ENCODE measurements around the gene TNS1. TPM values are rescaled to one million over a fixed set of nuclear protein-coding genes. Genes with fewer than 3 reads are reported as not detected.

TNS1 gene
- total RNA-seq, 2 donors from 2014 or later: 3.3 to 4.2 TPM

DNA sequence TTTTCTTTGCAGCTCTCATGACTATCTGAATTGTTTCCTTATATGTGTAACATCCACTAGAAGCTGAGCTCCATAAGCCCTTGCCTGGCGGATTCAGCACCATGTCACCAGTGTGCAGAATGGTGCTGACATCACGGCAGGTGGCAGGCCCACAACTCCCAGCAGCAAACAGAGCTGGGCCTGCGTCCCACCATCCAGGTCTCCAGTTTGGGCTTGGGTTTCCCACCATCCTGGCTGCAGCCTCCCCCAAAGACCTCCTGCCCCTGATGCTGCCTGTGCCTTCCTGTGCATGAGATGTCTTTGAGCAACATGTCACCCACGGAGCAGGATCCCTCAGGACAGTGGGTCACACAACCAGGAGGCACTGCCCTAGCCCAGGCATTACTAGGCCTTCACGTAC, 113.1 kb downstream of the TNS1 start:
- Mint-ChIP-seq H3K4me3 (no peak overlapping the region), H3K27me3 (ENCODE audit: insufficient read depth) (no peaks in the 10 kb centered on the region), H3K9me3 (no peaks in the 10 kb centered on the region), H3K36me3 (ENCODE audit: low read depth) (no peaks in the 10 kb centered on the region), H3K27ac (no peak overlapping the region), H3K4me1 (peaks cover 2% of the 10 kb centered on the region)
- Histone ChIP-seq H3K4me1 (ENCODE audit: control insufficient read depth, insufficient read depth, low read length) (no peaks in the 10 kb centered on the region), H3K27me3 (ENCODE audit: control insufficient read depth, insufficient read depth, low read length, poor library complexity, severe bottlenecking) (no peaks in the 10 kb centered on the region), H3K9ac (ENCODE audit: extremely low read depth, low read length, poor library complexity, severe bottlenecking) (no peak overlapping the region), H3K4me3 (ENCODE audit: low read length) (no peak overlapping the region), H3K36me3 (ENCODE audit: control insufficient read depth, insufficient read depth, low read length) (no peaks in the 10 kb centered on the region), H3K27ac (ENCODE audit: low read depth, low read length) (no peak overlapping the region), H3K9me3 (ENCODE audit: control insufficient read depth, low read length) (no peaks in the 10 kb centered on the region)
- DNase-seq: no peak
- TF ChIP-seq, protein P1, sequence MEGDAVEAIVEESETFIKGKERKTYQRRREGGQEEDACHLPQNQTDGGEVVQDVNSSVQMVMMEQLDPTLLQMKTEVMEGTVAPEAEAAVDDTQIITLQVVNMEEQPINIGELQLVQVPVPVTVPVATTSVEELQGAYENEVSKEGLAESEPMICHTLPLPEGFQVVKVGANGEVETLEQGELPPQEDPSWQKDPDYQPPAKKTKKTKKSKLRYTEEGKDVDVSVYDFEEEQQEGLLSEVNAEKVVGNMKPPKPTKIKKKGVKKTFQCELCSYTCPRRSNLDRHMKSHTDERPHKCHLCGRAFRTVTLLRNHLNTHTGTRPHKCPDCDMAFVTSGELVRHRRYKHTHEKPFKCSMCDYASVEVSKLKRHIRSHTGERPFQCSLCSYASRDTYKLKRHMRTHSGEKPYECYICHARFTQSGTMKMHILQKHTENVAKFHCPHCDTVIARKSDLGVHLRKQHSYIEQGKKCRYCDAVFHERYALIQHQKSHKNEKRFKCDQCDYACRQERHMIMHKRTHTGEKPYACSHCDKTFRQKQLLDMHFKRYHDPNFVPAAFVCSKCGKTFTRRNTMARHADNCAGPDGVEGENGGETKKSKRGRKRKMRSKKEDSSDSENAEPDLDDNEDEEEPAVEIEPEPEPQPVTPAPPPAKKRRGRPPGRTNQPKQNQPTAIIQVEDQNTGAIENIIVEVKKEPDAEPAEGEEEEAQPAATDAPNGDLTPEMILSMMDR (conservative IDR thresholded peaks at IDR 0.05): no peak
- WGBS, 2 experiments (ENCODE audit: insufficient coverage in 1 of 2, insufficient read length in 1 of 2): 82 to 88% methylated on average over 2 to 5 of the region's 5 CpGs

DNA sequence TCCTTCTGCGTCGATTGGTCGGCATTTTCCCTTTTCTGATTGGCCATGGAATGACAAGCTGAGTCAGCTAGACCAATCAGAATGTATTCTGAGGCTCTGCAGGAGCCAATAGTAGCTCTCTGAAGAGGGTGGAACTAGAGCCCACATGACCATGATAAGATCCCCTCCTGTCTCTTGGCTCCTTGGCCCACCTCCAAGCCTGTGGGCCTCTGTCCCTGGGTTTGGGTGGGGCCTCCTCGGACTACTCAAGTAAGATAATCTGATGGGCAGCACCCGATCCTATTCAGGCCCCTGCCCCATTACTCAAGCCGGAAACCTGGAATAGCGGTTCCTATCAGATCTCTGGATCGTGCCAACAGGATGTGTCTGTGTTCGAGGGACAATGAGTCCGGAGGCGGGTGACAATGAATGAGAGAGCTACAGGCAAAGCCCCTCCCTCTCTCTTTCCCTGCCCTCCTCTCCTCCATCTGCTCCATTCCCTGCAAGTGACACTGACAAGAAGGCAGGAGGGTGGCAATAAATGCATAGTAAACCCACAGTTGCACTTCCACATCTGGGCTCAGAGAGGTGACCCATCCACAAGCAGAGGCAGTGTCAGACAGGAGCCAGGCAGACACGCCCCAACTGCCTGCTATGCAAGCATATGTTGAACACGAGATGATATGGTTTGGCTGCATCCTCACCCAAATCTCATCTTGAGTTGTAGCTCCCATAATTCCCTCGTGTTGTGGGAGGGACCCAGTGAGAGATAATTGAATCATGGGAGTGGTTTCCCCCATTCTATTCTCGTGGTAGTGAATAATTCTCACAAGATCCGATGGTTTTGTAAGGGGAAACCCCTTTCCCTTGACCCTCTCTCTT, 114.7 kb downstream of the TNS1 start:
- 88 to 89% methylated on average over 14 to 16 of the region's 16 CpGs for WGBS, 2 experiments (ENCODE audit: insufficient coverage in 1 of 2, insufficient read length in 1 of 2)
- H3K36me3 ChIP-seq (ENCODE audit: control insufficient read depth, insufficient read depth, low read length): no peaks in the 10 kb centered on the region

DNA sequence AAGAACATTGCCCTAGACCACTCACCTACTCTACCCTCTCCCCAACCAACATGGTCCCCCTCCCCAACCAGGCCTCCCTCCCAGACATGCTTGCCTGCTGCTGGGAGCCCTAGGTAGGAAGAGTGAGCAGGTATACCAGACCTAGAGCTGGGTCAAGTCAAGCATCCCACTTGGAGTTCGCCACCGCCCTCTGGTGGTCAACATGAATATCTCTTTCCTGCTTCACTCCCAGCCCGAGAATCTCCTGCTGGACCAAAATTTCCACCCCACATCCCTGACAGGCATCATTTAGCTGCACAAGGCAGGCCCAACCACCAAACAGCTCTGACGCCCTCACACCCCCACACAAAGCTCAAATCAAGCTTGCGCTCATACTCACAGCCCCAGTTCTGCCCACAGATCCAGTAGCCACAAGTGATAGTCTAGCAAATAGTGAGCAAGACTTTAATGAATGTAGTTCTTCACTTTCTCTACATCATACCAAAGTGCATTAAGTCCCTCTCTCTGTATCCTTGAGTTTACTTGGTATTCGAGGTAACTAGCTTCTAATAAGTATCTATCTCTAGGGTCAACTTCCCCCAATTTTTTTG, 116.0 kb downstream of the TNS1 start:
- WGBS, 2 experiments (ENCODE audit: insufficient coverage in 1 of 2, insufficient read length in 1 of 2): 17 to 58% methylated on average over 2 to 6 of the region's 6 CpGs
- H3K36me3 ChIP-seq (ENCODE audit: control insufficient read depth, insufficient read depth, low read length): no peaks in the 10 kb centered on the region
- H3K4me1 Mint-ChIP-seq: no peaks in the 10 kb centered on the region
- TF ChIP-seq, protein P1 (conservative IDR thresholded peaks at IDR 0.05): peak; percentile 88
- H3K9ac ChIP-seq (ENCODE audit: extremely low read depth, low read length, poor library complexity, severe bottlenecking): no peak overlapping the region
- H3K36me3 Mint-ChIP-seq (ENCODE audit: low read depth): no peaks in the 10 kb centered on the region
- no peaks in the 10 kb centered on the region for H3K9me3 ChIP-seq (ENCODE audit: control insufficient read depth, low read length)
- no peak overlapping the region for H3K27ac ChIP-seq (ENCODE audit: low read depth, low read length)
- H3K4me3 Mint-ChIP-seq: no peak overlapping the region
- no peak overlapping the region for H3K4me3 ChIP-seq (ENCODE audit: low read length)
- H3K27ac Mint-ChIP-seq: no peak overlapping the region
- H3K9me3 Mint-ChIP-seq: no peaks in the 10 kb centered on the region
- peak; percentile 94 for DNase-seq
- no peaks in the 10 kb centered on the region for H3K27me3 Mint-ChIP-seq (ENCODE audit: insufficient read depth)
- H3K27me3 ChIP-seq (ENCODE audit: control insufficient read depth, insufficient read depth, low read length, poor library complexity, severe bottlenecking): no peaks in the 10 kb centered on the region
- no peaks in the 10 kb centered on the region for H3K4me1 ChIP-seq (ENCODE audit: control insufficient read depth, insufficient read depth, low read length)

More for the DNA sequence above, 114.7 kb downstream of the TNS1 start:
- TF ChIP-seq, protein P1 (conservative IDR thresholded peaks at IDR 0.05): no peak
- H3K4me3 Mint-ChIP-seq: no peak overlapping the region
- no peaks in the 10 kb centered on the region for H3K27me3 Mint-ChIP-seq (ENCODE audit: insufficient read depth)
- no peaks in the 10 kb centered on the region for H3K9me3 ChIP-seq (ENCODE audit: control insufficient read depth, low read length)
- H3K4me3 ChIP-seq (ENCODE audit: low read length): no peak overlapping the region
- no peak overlapping the region for H3K27ac ChIP-seq (ENCODE audit: low read depth, low read length)
- DNase-seq: no peak
- H3K36me3 Mint-ChIP-seq (ENCODE audit: low read depth): no peaks in the 10 kb centered on the region
- no peaks in the 10 kb centered on the region for H3K4me1 Mint-ChIP-seq
- no peaks in the 10 kb centered on the region for H3K27me3 ChIP-seq (ENCODE audit: control insufficient read depth, insufficient read depth, low read length, poor library complexity, severe bottlenecking)
- H3K9me3 Mint-ChIP-seq: no peaks in the 10 kb centered on the region
- H3K4me1 ChIP-seq (ENCODE audit: control insufficient read depth, insufficient read depth, low read length): no peaks in the 10 kb centered on the region
- no peak overlapping the region for H3K27ac Mint-ChIP-seq
- H3K9ac ChIP-seq (ENCODE audit: extremely low read depth, low read length, poor library complexity, severe bottlenecking): no peak overlapping the region
